Effector memory CD4-positive, alpha-beta T cell (primary cell): ENCODE results near the gene CLCN6.

Experiments used
- DNase-seq, 3 donors: peaks; one replicate each; pipeline ENCODE4 v3.0.0-alpha.2; 2020
- H3K27ac ChIP-seq: 2 replicates; pipeline ENCODE4 v1.7.0; 2013; ENCODE audit warnings: mild to moderate bottlenecking, low read length, moderate library complexity; ENCODE audit not compliant: insufficient read depth, poor library complexity, severe bottlenecking
- H3K27me3 ChIP-seq: replicated peaks from 2 replicates; pipeline ENCODE4 v1.7.0; 2013; ENCODE audit warnings: mild to moderate bottlenecking, low read length; ENCODE audit not compliant: insufficient read depth, control insufficient read depth, poor library complexity, severe bottlenecking
- H3K36me3 ChIP-seq: 2 replicates; pipeline ENCODE4 v1.7.0; 2013; ENCODE audit warnings: mild to moderate bottlenecking, low read length, moderate library complexity; ENCODE audit not compliant: control insufficient read depth, insufficient read depth
- H3K4me1 ChIP-seq: 2 replicates; pipeline ENCODE4 v1.7.0; 2013; ENCODE audit warnings: low read length, mild to moderate bottlenecking; ENCODE audit not compliant: control insufficient read depth, insufficient read depth, poor library complexity, severe bottlenecking
- H3K4me3 ChIP-seq: 2 replicates; pipeline ENCODE4 v1.7.0; 2013; ENCODE audit warnings: low read length, low read depth, mild to moderate bottlenecking; ENCODE audit not compliant: insufficient read depth, poor library complexity, severe bottlenecking
- H3K9me3 ChIP-seq: 2 replicates; pipeline ENCODE4 v1.7.0; 2013; ENCODE audit warnings: mild to moderate bottlenecking, low read length, moderate library complexity; ENCODE audit not compliant: control insufficient read depth

CLCN6 gene

GRCh38 chr1:11887666-11888007 is 81.6 kb downstream of the CLCN6 start:
- no peaks in the 10 kb centered on the region for H3K4me1 ChIP-seq
- H3K4me3 ChIP-seq: no peak overlapping the region
- no peaks in the 10 kb centered on the region for H3K36me3 ChIP-seq
- no peak for DNase-seq
- no peaks in the 10 kb centered on the region for H3K27me3 ChIP-seq
- H3K9me3 ChIP-seq: no peaks in the 10 kb centered on the region
- no peak overlapping the region for H3K27ac ChIP-seq

GRCh38 chr1:11888206-11888876 is 82.3 kb downstream of the CLCN6 start:
- no peak overlapping the region for H3K4me3 ChIP-seq
- no peak overlapping the region for H3K27ac ChIP-seq
- H3K27me3 ChIP-seq: no peaks in the 10 kb centered on the region
- DNase-seq: no peak
- no peaks in the 10 kb centered on the region for H3K36me3 ChIP-seq
- no peaks in the 10 kb centered on the region for H3K4me1 ChIP-seq
- no peaks in the 10 kb centered on the region for H3K9me3 ChIP-seq

GRCh38 chr1:11888877-11889208 is 82.9 kb downstream of the CLCN6 start:
- no peaks in the 10 kb centered on the region for H3K27me3 ChIP-seq
- H3K36me3 ChIP-seq: no peaks in the 10 kb centered on the region
- no peak for DNase-seq
- H3K4me1 ChIP-seq: no peaks in the 10 kb centered on the region
- no peak overlapping the region for H3K27ac ChIP-seq
- no peak overlapping the region for H3K4me3 ChIP-seq
- H3K9me3 ChIP-seq: no peaks in the 10 kb centered on the region

- Histone ChIP-seq H3K27me3 (peaks cover 3% of the 10 kb centered on the region), H3K36me3 (no peaks in the 10 kb centered on the region), H3K4me1 (no peaks in the 10 kb centered on the region), H3K4me3 (no peak overlapping the region), H3K9me3 (no peaks in the 10 kb centered on the region), H3K27ac (no peak overlapping the region)
- no peak for DNase-seq
These were observed 85.6 kb downstream of the CLCN6 start for GRCh38 chr1:11891433-11892186.
